Hepatocyte (in vitro differentiated cells): ENCODE data around the gene METAP2.

Experiments used
- CTCF ChIP-seq: fragments of 200-600 bp; sonication (generic); IDR thresholded peaks from 2 replicates; pipeline ENCODE4 v1.5.1; 2016; ENCODE audit warnings: antibody characterized with exemption, mild to moderate bottlenecking; ENCODE audit not compliant: poor library complexity
- EZH2 ChIP-seq: fragments of 200-600 bp; sonication (generic); IDR thresholded peaks from 2 replicates; pipeline ENCODE4 v1.6.1; 2016; ENCODE audit warnings: antibody characterized with exemption, mild to moderate bottlenecking, borderline replicate concordance
- EZH2phosphoT487 ChIP-seq: fragments of 200-600 bp; sonication (generic); IDR thresholded peaks from one replicate; pipeline ENCODE4 v1.6.1; 2018; ENCODE audit warnings: antibody characterized with exemption, mild to moderate bottlenecking, low read depth, moderate library complexity; ENCODE audit not compliant: unreplicated experiment, severe bottlenecking

GRCh38 chr12:95529693-95530225 is 55.8 kb downstream of the METAP2 start:
- TF ChIP-seq CTCF (no peak), EZH2 (no peak), EZH2phosphoT487 (no peak)
